Colonic mucosa (tissue), 4 donors: ENCODE results near the gene CRADD. TPM values are rescaled to one million over a fixed set of nuclear protein-coding genes. Genes with fewer than 3 reads are reported as not detected.

Experiments
- DNase-seq: peaks from one replicate; pipeline ENCODE4 v3.0.0-alpha.2; 2020
- H3K27ac ChIP-seq: fragments of 200-600 bp; one replicate; pipeline ENCODE4 v1.8.0; 2021
- H3K27me3 ChIP-seq: fragments of 200-600 bp; one replicate; pipeline ENCODE4 v1.8.0; 2021
- H3K36me3 ChIP-seq: fragments of 200-600 bp; one replicate; pipeline ENCODE4 v1.8.0; 2021
- H3K4me1 ChIP-seq: fragments of 200-600 bp; one replicate; pipeline ENCODE4 v1.8.0; 2021; ENCODE audit warnings: mild to moderate bottlenecking
- H3K4me3 ChIP-seq: fragments of 200-600 bp; one replicate; pipeline ENCODE4 v1.8.0; 2021
- H3K9ac ChIP-seq, 2 donors: one replicate each; pipeline ENCODE4 v1.7.0; 2013; ENCODE audit warnings: control low read depth in 2 of 2, low read depth in 2 of 2, low read length in 2 of 2
- H3K9me3 ChIP-seq: fragments of 200-600 bp; one replicate; pipeline ENCODE4 v1.8.0; 2021
- CTCF ChIP-seq: fragments of 200-600 bp; IDR thresholded peaks from one replicate; pipeline ENCODE4 v1.8.0; 2022; ENCODE audit warnings: antibody characterized with exemption, mild to moderate bottlenecking
- intact Hi-C: fragments of 100-400 bp; cut with DNase I; formaldehyde crosslinking; loops from one replicate; pipeline ENCODE4 v1.14.1; 2022
- total RNA-seq, 2 donors: library from RNA; stranded (reverse); fragmentation: NEBNext Ultra II Directional in 1 of 2; extraction: Animal tissue kit (Norgen Biotek cat#: 25700) in 1 of 2; gene quantifications; one replicate each; pipeline ENCODE4 v1.2.1, GENCODE V29; 2021
- donor health status: healthy.
- donor health status: DM: no; HTN: no; CAD: no.
- donor health status: DM: no; HTN: no; CAD: no.

Gene CRADD
- total RNA-seq, 2 donors from 2014 or later, result 18.2 to 23.9 TPM

- Histone ChIP-seq H3K4me3 (no peak overlapping the region), H3K9me3 (no peaks in the 10 kb centered on the region), H3K36me3 (no peaks in the 10 kb centered on the region), H3K27ac (no peak overlapping the region), H3K27me3 (no peaks in the 10 kb centered on the region), H3K9ac (no peak overlapping the region), H3K4me1 (no peaks in the 10 kb centered on the region)
- no peak for TF ChIP-seq CTCF
- DNase-seq, result no peak
- intact Hi-C loops, result no loop called here
These were observed 48.4 kb downstream of the CRADD start for GRCh38 chr12:93725531-93725930.

DNA sequence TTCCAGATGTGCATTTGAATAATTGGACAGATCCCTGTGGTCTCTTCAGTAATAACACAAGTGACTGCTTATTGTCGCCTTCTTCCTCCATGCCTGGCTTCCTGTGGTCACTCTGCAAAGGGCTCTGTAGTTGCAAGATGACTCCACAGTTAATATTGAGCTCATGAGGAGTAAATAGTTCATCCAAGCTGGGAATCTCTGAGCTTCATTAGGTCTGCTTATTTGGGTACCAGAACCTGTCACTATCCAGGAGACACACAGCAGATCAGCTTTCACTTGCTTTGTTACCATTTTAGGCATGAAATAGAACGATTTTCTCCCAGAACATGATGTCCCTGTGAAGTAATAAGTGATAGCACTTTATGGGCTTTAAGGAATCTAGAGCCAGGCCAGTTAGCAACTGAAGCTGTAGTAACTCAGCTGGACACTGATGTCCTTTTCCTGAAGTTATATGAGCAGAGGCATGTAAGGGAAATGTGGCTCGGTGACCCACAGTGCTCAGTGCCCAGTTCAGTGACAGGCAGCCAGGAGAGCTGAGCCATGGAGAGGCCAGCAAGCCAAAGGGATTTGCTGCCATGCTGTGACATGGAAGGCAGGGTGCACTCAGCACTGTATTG, 50.1 kb downstream of the CRADD start:
- H3K4me3 ChIP-seq, result no peak overlapping the region
- H3K36me3 ChIP-seq, result no peaks in the 10 kb centered on the region
- H3K4me1 ChIP-seq, result no peaks in the 10 kb centered on the region
- intact Hi-C loops, result no loop called here
- no peak overlapping the region for H3K27ac ChIP-seq
- no peak overlapping the region for H3K9ac ChIP-seq
- no peak for TF ChIP-seq CTCF
- H3K27me3 ChIP-seq, result no peaks in the 10 kb centered on the region
- DNase-seq, result no peak
- no peaks in the 10 kb centered on the region for H3K9me3 ChIP-seq

- no peaks in the 10 kb centered on the region for H3K4me1 ChIP-seq
- H3K9me3 ChIP-seq, result no peaks in the 10 kb centered on the region
- intact Hi-C loops, result no loop called here
- no peak for DNase-seq
- no peak overlapping the region for H3K27ac ChIP-seq
- H3K4me3 ChIP-seq, result no peak overlapping the region
- H3K36me3 ChIP-seq, result no peaks in the 10 kb centered on the region
- H3K9ac ChIP-seq, result no peak overlapping the region
- TF ChIP-seq CTCF, result no peak
- no peaks in the 10 kb centered on the region for H3K27me3 ChIP-seq
These were observed 50.7 kb downstream of the CRADD start for GRCh38 chr12:93727911-93728310.

DNA sequence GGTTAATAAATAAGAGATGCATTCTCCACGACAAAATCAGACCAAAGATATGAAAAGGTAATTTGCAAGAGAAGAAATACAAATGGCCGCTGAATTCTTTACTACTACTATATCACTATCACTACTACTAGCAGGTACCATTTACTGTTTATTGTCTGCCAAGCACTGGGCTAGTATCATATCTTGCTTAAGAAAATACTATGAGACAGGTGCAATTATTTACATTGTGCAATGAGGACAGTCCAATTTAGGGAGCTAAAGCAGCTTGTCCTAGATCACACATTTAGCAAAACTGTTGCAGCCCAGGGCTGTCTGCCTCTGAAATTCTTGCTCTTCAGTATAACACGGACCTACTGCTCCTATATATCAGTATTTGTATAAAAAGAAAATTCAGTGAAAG, 52.8 kb downstream of the CRADD start:
- Histone ChIP-seq H3K36me3 (no peaks in the 10 kb centered on the region), H3K9me3 (no peaks in the 10 kb centered on the region), H3K9ac (no peak overlapping the region), H3K27ac (no peak overlapping the region), H3K4me1 (no peaks in the 10 kb centered on the region), H3K4me3 (no peak overlapping the region), H3K27me3 (no peaks in the 10 kb centered on the region)
- DNase-seq, result no peak
- no peak for TF ChIP-seq CTCF
- intact Hi-C loops, result no loop called here

DNA sequence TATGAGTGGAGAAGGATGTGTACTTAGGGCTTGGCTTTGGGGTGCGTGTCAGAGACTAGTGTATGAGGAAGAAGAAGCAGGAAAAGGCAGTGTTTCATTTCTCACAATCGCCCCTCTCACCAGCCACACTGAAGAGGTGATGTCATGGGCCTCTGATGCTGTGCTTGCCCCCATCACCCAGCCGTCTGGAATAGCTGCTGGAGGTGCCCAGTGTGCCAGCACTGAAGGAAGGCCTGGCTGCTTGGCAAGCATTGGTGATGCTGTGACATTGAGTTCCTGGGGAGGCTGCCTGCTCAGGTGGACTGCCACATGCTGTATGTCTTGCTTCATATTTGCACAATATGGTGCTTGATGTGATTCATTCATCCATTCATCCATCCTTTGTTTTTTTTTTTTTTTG, 56.2 kb downstream of the CRADD start:
- TF ChIP-seq CTCF, result no peak
- H3K36me3 ChIP-seq, result no peaks in the 10 kb centered on the region
- H3K9me3 ChIP-seq, result no peaks in the 10 kb centered on the region
- DNase-seq, result no peak
- no peak overlapping the region for H3K9ac ChIP-seq
- H3K27me3 ChIP-seq, result no peaks in the 10 kb centered on the region
- H3K4me1 ChIP-seq, result no peaks in the 10 kb centered on the region
- intact Hi-C loops, result no loop called here
- no peak overlapping the region for H3K27ac ChIP-seq
- H3K4me3 ChIP-seq, result no peak overlapping the region

DNA sequence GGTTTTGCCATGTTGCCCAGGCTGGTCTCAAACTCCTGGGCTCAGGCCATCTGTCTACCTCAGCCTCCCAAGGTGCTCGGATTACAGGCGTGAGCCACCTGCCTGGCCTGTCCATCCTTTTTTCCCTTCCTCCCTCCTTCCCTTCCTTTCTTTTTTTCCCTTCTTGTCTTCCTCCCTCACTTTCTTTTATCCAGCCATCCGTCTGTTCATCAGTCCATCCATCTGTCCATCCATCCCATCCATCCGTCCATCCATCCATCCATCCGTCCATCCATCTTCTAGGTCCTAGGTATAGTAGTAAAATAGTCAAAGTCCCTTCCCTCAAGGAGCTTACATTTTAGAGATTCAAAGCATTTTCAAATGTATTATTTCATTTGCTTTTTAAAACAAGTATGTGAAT, 56.8 kb downstream of the CRADD start:
- DNase-seq, result no peak
- no peaks in the 10 kb centered on the region for H3K36me3 ChIP-seq
- H3K4me3 ChIP-seq, result no peak overlapping the region
- intact Hi-C loops, result no loop called here
- H3K9me3 ChIP-seq, result no peaks in the 10 kb centered on the region
- no peaks in the 10 kb centered on the region for H3K4me1 ChIP-seq
- H3K9ac ChIP-seq, result no peak overlapping the region
- H3K27me3 ChIP-seq, result no peaks in the 10 kb centered on the region
- H3K27ac ChIP-seq, result no peak overlapping the region
- TF ChIP-seq CTCF, result no peak
